SK-N-SH (cell line): Measurements from ENCODE around the gene SCYGR3. TPM values are rescaled to one million over a fixed set of nuclear protein-coding genes. Genes with fewer than 3 reads are reported as not detected.
A peak's percentile ranks its signal among the peaks of the same experiment; 100 is the strongest.

Experiments used
- CTCF ChIA-PET: fragments of 300-600, 350-600 bp; formaldehyde crosslinking; extraction: SDS; loops from one replicate; lab custom pipeline; 2021; lab: Yijun Ruan, JAX
- POLR2A ChIA-PET: fragments of 350-600 bp; sonication (Branson Sonifier 250); formaldehyde crosslinking; extraction: SDS; loops from one replicate; lab custom pipeline; 2020; ENCODE audit warnings: antibody characterized with exemption, inconsistent platforms; lab: Yijun Ruan, JAX
- DNase-seq: peaks from one replicate; pipeline ENCODE4 v3.0.0; 2012
- H2AFZ ChIP-seq: fragments of 200-600 bp; sonication (generic); 2 replicates; pipeline ENCODE4 v1.8.1; 2016; ENCODE audit warnings: antibody characterized with exemption, mild to moderate bottlenecking, low read depth
- H3F3A ChIP-seq: fragments of 200-600 bp; sonication (generic); replicated peaks from 2 replicates; pipeline ENCODE3; 2016; ENCODE audit warnings: antibody characterized with exemption, mild to moderate bottlenecking; ENCODE audit not compliant: insufficient read depth
- H3K27ac ChIP-seq, 2 experiments: fragments of 200-500 bp in 1 of 2; fragments of 200-600 bp in 1 of 2; sonication (Bioruptor generic) in 1 of 2; sonication (generic), shearing (Covaris generic) in 1 of 2; 2 replicates each; pipeline versions ENCODE4 v1.5.1 to v1.6.1; 2014 to 2016; ENCODE audit warnings: low read depth in 2 of 2, inconsistent platforms in 1 of 2, low read length in 1 of 2, mild to moderate bottlenecking in 1 of 2, mixed read lengths in 1 of 2
- H3K27me3 ChIP-seq: fragments of 200-600 bp; sonication (generic), shearing (Covaris generic); 2 replicates; pipeline ENCODE4 v1.6.1; 2016; ENCODE audit warnings: mixed run types; ENCODE audit not compliant: insufficient read depth
- H3K36me3 ChIP-seq, 2 experiments: fragments of 200-500 bp in 1 of 2; fragments of 200-600 bp in 1 of 2; sonication (Bioruptor generic) in 1 of 2; sonication (generic) in 1 of 2; replicated peaks in 1 of 2; 2 replicates each; pipeline versions ENCODE3 to v1.5.1; 2014 to 2016; ENCODE audit warnings: low read length in 1 of 2, mild to moderate bottlenecking in 1 of 2; ENCODE audit not compliant: insufficient read depth in 2 of 2, control insufficient read depth in 1 of 2
- H3K4me1 ChIP-seq, 2 experiments: fragments of 200-500 bp in 1 of 2; fragments of 200-600 bp in 1 of 2; sonication (Bioruptor generic) in 1 of 2; sonication (generic), shearing (Covaris generic) in 1 of 2; 2 replicates each; pipeline versions ENCODE4 v1.5.1 to v1.6.1; 2014 to 2016; ENCODE audit warnings: low read depth in 1 of 2, low read length in 1 of 2, mixed run types in 1 of 2; ENCODE audit not compliant: insufficient read depth in 2 of 2, control insufficient read depth in 1 of 2
- H3K4me2 ChIP-seq: fragments of 200-600 bp; sonication (generic), shearing (Covaris generic); 2 replicates; pipeline ENCODE4 v1.6.1; 2017; ENCODE audit warnings: mixed run types
- H3K4me3 ChIP-seq, 2 experiments: fragments of 200-500 bp in 1 of 2; fragments of 200-600 bp in 1 of 2; sonication (Bioruptor generic) in 1 of 2; sonication (generic), shearing (Covaris generic) in 1 of 2; 2 replicates each; pipeline versions ENCODE4 v1.5.1 to v1.8.1; 2014 to 2016; ENCODE audit warnings: low read depth in 2 of 2, inconsistent platforms in 1 of 2, low read length in 1 of 2, mild to moderate bottlenecking in 1 of 2, mixed read lengths in 1 of 2, moderate library complexity in 1 of 2
- H3K79me2 ChIP-seq: fragments of 200-600 bp; sonication (generic); 2 replicates; pipeline ENCODE4 v1.8.1; 2017; ENCODE audit warnings: mild to moderate bottlenecking; ENCODE audit not compliant: insufficient read depth
- H3K9ac ChIP-seq: fragments of 200-600 bp; sonication (generic); 2 replicates; pipeline ENCODE4 v1.6.1; 2017; ENCODE audit warnings: mixed run types
- H3K9me2 ChIP-seq: fragments of 200-600 bp; sonication (generic); 2 replicates; pipeline ENCODE4 v1.6.1; 2017; ENCODE audit warnings: mixed run types
- H3K9me3 ChIP-seq: fragments of 200-600 bp; sonication (generic); 2 replicates; pipeline ENCODE4 v1.6.1; 2017; ENCODE audit warnings: mixed run types, mild to moderate bottlenecking, moderate library complexity
- H4K20me1 ChIP-seq: fragments of 200-600 bp; sonication (generic); 2 replicates; pipeline ENCODE4 v1.6.1; 2017; ENCODE audit warnings: mild to moderate bottlenecking, mixed run types; ENCODE audit not compliant: insufficient read depth
- CTCF ChIP-seq: fragments of 200-600 bp; sonication (generic); IDR thresholded peaks from 2 replicates; pipeline ENCODE4 v1.6.1; 2017; ENCODE audit warnings: antibody characterized with exemption, mild to moderate bottlenecking, moderate library complexity
- EZH2phosphoT487 ChIP-seq: fragments of 200-600 bp; sonication (generic); IDR thresholded peaks from 2 replicates; pipeline ENCODE4 v1.6.1; 2017; ENCODE audit warnings: low read depth, mixed run types, mild to moderate bottlenecking, antibody characterized with exemption, moderate library complexity, borderline replicate concordance
- FOSL2 ChIP-seq: IDR thresholded peaks from 2 replicates; pipeline ENCODE4 v1.4.0; 2012; ENCODE audit warnings: low read depth, mild to moderate bottlenecking, moderate library complexity, borderline replicate concordance
- GABPA ChIP-seq: IDR thresholded peaks from 2 replicates; pipeline ENCODE4 v1.4.0; 2012; ENCODE audit warnings: low read depth, mild to moderate bottlenecking
- GATA2 ChIP-seq: sonication (generic); formaldehyde crosslinking; IDR thresholded peaks from 2 replicates; pipeline ENCODE4 v1.5.0; 2020; ENCODE audit warnings: mild to moderate bottlenecking, missing genetic modification reagents
- JUND ChIP-seq: IDR thresholded peaks from 2 replicates; pipeline ENCODE4 v1.4.0; 2012
- NRF1 ChIP-seq: IDR thresholded peaks from 2 replicates; pipeline ENCODE4 v1.6.1; 2012; ENCODE audit warnings: low read depth, mild to moderate bottlenecking, low read length
- RCOR1 ChIP-seq: fragments of 150-350 bp; IDR thresholded peaks from 2 replicates; pipeline ENCODE4 v1.6.1; 2017; ENCODE audit warnings: antibody characterized with exemption, low read length
- RXRA ChIP-seq: IDR thresholded peaks from 2 replicates; pipeline ENCODE4 v1.4.0; 2012; ENCODE audit warnings: low read depth, mild to moderate bottlenecking, borderline replicate concordance
- SIN3A ChIP-seq: IDR thresholded peaks from 2 replicates; pipeline ENCODE4 v1.6.1; 2012; ENCODE audit warnings: low read depth, mild to moderate bottlenecking, low read length, moderate library complexity, borderline replicate concordance
- TAF1 ChIP-seq: IDR thresholded peaks from 2 replicates; pipeline ENCODE4 v1.6.1; 2012; ENCODE audit warnings: low read depth, mild to moderate bottlenecking, low read length, moderate library complexity, borderline replicate concordance
- TEAD4 ChIP-seq: IDR thresholded peaks from 2 replicates; pipeline ENCODE4 v1.4.0; 2012; ENCODE audit warnings: mild to moderate bottlenecking, borderline replicate concordance; ENCODE audit not compliant: insufficient read depth
- WGBS: methylation state at CpG from one replicate; pipeline ENCODE4 v1.1.6; 2017; ENCODE audit warnings: low lambda C conversion rate; 5-methylcytosine and 5-hydroxymethylcytosine counted together
- polyA plus RNA-seq, 3 experiments: library from polyadenylated mRNA; depleted of rRNA; stranded (reverse); fragments of >200 nt; gene quantifications; 2 replicates each; pipeline ENCODE4 v1.2.3, GENCODE V29; 2012
- TF ChIP-seq, protein P1 (sequence below): fragments of 150-350 bp; IDR thresholded peaks from 2 replicates; pipeline ENCODE4 v1.6.1; 2016; ENCODE audit warnings: mild to moderate bottlenecking, low read depth, low read length
- TF ChIP-seq, protein P2 (sequence below): fragments of 150-350 bp; IDR thresholded peaks from 2 replicates; pipeline ENCODE4 v1.6.1; 2017; ENCODE audit warnings: antibody characterized with exemption, low read length, low read depth, borderline replicate concordance

SCYGR3 gene
- polyA plus RNA-seq, 1 of the 3 experiments (the other 2 are of a cell fraction): not detected

DNA sequence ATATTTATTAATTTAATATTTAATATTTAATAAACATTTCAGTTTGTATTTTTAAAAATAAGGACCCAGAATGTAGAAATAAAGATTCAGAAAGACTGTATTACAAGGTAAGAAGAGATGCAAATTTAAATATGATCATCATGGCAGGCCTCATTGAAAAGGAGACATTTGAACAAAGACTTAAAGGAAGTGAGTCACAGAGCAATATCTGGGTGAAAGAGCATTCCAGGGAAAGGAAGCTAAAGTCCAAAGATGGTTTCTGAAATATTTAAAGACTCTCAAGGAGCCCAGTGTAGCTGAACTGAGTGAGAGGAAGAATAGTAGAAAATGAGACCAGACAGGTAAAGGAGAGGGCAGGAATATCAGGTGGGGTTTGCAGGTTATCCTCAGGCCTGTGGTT lies 8.6 kb upstream of the SCYGR3 start:
- Histone ChIP-seq H3K9ac (no peak overlapping the region), H3K4me1 (no peaks in the 10 kb centered on the region), H3K79me2 (no peaks in the 10 kb centered on the region), H3K4me2 (peak overlapping the region; percentile 30; the same call in 1 of the 2 replicates), H3K27me3 (no peaks in the 10 kb centered on the region), H3K27ac (peak overlapping the region in 1 of 2 experiments; percentile 23; a peak in 2 of 4 replicates), H2AFZ (peak overlapping the region; percentile 89; the same call in 1 of the 2 replicates), H3K36me3 (no peaks in the 10 kb centered on the region), H3K9me2 (no peaks in the 10 kb centered on the region), H3F3A (no peaks in the 10 kb centered on the region), H3K4me3 (no peak overlapping the region), H4K20me1 (no peaks in the 10 kb centered on the region), H3K9me3 (no peaks in the 10 kb centered on the region)
- ChIA-PET POLR2A (no interaction called here), CTCF (no interaction called here)
- DNase-seq: no peak
- TF ChIP-seq, protein P1, sequence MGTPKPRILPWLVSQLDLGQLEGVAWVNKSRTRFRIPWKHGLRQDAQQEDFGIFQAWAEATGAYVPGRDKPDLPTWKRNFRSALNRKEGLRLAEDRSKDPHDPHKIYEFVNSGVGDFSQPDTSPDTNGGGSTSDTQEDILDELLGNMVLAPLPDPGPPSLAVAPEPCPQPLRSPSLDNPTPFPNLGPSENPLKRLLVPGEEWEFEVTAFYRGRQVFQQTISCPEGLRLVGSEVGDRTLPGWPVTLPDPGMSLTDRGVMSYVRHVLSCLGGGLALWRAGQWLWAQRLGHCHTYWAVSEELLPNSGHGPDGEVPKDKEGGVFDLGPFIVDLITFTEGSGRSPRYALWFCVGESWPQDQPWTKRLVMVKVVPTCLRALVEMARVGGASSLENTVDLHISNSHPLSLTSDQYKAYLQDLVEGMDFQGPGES: no peak
- peak; percentile 53; the same call in 1 of the 2 replicates for TF ChIP-seq FOSL2
- peak; percentile 45 for TF ChIP-seq JUND
- no peak for TF ChIP-seq GABPA
- TF ChIP-seq RXRA: peak; percentile 41; the same call in 1 of the 2 replicates

DNA sequence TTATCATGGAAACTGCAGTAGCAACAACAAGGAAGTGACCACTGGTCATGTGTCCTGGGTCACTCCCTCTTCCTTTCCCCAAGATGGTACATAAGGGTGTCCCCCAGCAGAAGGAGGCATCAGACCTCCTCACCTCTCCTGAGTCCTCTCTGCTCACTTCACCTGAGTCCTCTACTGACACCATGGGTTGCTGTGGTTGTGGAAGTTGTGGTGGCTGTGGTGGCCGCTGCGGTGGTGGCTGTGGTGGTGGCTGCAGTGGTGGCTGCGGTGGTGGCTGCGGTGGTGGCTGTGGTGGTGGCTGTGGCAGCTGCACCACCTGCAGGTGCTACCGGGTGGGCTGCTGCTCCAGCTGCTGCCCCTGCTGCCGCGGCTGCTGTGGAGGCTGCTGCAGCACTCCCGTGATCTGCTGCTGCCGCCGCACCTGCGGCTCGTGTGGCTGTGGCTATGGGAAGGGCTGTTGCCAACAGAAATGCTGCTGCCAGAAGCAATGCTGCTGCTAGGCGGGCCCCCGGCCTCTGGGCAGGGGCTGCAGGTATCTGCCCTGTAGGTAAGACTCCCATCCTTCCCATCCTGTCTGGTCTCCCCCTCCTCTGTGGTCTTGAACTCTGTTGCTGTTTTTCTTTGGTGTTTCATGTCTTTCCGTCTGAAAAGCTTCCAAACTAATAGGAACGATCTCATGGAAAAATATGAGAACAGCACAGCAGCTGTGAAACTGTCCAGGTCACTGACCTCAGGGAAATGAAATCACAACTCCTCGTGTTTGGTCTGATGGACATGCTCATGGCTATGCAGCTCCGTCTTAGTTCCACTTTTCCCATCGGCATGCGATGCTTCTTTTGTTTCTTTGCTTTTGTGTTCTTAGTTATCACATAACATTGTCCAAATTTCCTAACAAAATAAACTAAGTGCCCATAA lies 2.9 kb upstream of the SCYGR3 start, which contains the start of gene SCYGR4:
TSS of gene SCYGR4 (plus strand) at position 183 of the 915 bp plus-strand sequence. CDS start at position 183, 0 bp downstream.
- CTCF ChIA-PET: no interaction called here
- Histone ChIP-seq H2AFZ (peak within 1 kb of the TSS; percentile 66; the same call in 1 of the 2 replicates), H3K27ac (no peak within 1 kb of the TSS), H3K36me3 (no peaks in the 10 kb centered on the region), H3K4me3 (no peak within 1 kb of the TSS), H4K20me1 (no peaks in the 10 kb centered on the region), H3K9ac (no peak within 1 kb of the TSS), H3K9me3 (no peaks in the 10 kb centered on the region), H3K9me2 (no peaks in the 10 kb centered on the region), H3K4me1 (no peaks in the 10 kb centered on the region; a peak in 1 of 4 replicates), H3K4me2 (peak within 1 kb of the TSS; percentile 26; the same call in 1 of the 2 replicates), H3F3A (no peaks in the 10 kb centered on the region), H3K79me2 (no peaks in the 10 kb centered on the region), H3K27me3 (no peaks in the 10 kb centered on the region)
- no peak for TF ChIP-seq NRF1
- no peak for TF ChIP-seq GATA2 (CRISPR knock-in tag)
- TF ChIP-seq, protein P2, sequence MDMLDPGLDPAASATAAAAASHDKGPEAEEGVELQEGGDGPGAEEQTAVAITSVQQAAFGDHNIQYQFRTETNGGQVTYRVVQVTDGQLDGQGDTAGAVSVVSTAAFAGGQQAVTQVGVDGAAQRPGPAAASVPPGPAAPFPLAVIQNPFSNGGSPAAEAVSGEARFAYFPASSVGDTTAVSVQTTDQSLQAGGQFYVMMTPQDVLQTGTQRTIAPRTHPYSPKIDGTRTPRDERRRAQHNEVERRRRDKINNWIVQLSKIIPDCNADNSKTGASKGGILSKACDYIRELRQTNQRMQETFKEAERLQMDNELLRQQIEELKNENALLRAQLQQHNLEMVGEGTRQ: no peak
- no peak for TF ChIP-seq GABPA
- no peak for TF ChIP-seq CTCF
- no peak for TF ChIP-seq RCOR1
- TF ChIP-seq TAF1: no peak
- TF ChIP-seq SIN3A: no peak
- no peak for TF ChIP-seq EZH2phosphoT487
- TF ChIP-seq TEAD4: no peak
- POLR2A ChIA-PET: no interaction called here
- no peak for DNase-seq
- whole genome bisulfite sequencing: 37% methylated on average over 12 of the region's 20 CpGs
